Fibroblast of peridontal ligament (primary cell): ENCODE results near the gene LRPAP1.
"Not testable (repeated sequence)": the region's sequence is repeated elsewhere in the genome, so short reads cannot be mapped to it uniquely, and the experiment has no call there.

Source experiments
- DNase-seq: peaks from one replicate; pipeline ENCODE4 v3.0.0-alpha.2; 2010; ENCODE audit errors: extremely low read depth

LRPAP1 gene

DNA sequence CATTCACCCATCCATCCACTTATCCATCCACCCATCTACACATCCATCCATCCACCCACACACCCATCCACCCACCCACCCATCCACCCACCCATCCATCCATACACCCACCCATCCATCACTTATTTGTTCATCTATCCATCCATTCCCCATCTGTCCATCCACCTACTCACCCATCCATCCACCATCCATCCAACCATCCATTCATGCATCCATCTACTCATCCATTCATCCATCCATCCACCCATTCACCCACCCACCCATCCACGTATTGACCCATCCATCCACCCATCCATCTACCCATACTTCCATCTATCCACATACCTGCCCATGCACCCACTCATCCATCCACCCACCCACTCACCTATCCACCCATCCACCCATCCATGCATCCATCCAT, 28.2 kb upstream of the LRPAP1 start:
- DNase-seq, result not testable (repeated sequence)

DNA sequence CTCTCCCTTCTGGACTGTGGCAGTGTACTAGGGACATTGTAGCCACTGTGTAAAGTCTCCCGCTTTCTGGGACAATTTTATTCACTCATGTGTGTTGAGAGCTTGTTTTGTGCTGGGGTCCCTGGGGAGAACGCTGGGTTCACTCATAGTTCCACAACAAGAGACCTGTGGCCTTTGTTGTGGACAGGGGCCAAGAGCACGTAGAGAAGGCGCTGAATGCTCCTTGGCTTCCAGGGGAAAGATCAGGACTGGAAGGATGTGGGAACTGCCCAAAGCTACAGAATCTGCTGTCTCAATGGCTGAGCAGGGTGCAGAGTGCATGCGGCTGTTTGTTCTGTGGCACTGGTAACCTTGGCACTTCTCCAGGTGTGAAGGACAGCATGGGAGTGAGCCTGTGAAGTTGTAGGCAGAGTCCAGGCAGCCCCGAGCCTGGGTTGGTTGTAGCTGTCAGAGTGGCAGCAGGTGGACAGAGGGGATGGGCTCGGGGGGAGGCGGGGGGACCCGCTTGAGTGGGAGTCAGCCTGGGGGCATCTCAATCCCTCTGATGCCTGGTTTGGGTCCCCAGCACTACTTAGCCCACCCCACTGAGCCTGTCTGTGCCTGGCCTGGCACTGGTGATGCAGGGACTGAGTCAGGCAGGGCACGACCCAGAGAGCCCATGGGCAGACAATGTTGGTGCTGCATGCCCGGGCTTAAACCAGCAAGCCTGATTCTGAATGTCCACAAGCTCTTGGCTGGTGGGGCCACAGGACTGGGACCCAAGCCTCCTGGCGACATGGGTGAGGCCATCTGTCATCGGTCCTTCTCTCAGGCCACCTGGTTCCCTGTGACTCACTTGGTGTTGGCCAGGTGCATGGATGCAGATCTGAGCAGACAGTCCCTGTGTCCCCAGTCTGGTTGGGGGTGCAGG, 27.4 kb upstream of the LRPAP1 start:
- DNase-seq, result not testable (repeated sequence)

DNA sequence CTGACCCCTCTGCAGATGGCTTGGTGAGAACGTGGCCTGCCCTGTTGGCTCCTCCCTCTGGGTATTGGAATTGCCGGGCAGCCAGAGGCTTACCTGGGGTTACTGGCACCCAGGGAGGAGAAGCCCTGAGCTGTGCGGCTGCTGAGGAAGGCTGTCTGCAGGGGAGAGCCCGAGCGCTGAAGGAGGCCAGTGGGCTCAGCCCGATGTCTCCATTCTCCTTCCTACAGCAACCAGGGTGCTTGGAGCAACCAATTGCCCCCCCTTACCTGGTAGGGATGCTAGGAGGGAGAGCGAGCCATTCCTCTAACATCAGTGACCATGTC, 26.3 kb upstream of the LRPAP1 start:
- DNase-seq, result not testable (repeated sequence)

DNA sequence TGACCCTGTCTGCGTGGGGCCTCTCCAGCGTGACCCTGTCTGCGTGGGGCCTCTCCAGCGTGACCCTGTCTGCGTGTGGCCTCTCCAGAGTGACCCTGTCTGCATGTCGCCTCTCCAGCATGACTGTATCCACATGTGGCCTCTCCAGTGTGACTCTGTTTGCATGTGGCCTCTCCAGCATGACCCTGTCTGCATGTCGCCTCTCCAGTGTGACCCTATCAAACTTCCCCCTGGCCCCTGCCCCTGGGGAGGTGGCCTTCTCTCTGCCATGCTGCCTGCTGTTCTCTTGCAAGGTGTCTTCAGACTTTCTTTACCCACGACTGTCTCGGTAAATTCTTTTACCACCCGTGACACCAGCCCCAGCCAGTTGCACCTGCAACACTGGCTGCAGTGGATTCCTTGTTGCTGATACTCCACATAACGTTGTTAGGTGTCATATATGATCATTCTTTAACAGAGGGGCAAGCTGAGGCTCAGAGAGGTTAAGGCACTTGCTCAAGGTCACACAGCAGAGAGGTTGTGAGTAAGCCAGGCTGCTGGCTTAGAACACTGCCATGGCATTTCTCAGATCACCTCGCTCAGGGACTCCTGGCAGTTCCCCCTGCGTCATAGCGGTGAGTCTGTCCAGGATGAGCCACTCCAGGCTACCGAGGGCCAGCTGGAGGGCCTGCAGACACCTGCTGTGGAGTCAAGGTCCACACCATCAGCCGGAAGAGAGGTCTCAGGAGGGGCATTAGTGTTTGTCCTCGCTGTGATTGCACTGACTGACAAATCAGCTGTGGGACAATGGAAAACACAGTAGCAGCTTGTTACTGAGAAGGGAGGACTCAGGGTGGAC, 25.7 kb upstream of the LRPAP1 start:
- DNase-seq, result not testable (repeated sequence)

DNA sequence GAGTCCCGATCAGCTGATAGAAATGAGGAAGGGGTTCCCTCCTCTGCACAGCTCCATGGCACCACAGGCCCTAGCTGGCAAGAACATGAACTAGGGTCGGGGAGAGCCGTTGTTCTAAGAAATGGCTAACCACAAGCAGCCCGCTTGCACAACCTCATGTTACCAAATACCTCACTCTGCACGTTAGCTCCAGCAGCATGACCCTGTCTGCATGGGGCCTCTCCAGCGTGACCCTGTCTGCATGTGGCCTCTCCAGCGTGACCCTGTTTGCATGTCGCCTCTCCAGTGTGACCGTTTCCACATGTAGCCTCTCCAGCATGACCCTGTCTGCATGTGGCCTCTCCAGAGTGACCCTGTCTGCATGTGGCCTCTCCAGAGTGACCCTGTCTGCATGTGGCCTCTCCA, 24.9 kb upstream of the LRPAP1 start:
- DNase-seq, result peak; percentile 4

DNA sequence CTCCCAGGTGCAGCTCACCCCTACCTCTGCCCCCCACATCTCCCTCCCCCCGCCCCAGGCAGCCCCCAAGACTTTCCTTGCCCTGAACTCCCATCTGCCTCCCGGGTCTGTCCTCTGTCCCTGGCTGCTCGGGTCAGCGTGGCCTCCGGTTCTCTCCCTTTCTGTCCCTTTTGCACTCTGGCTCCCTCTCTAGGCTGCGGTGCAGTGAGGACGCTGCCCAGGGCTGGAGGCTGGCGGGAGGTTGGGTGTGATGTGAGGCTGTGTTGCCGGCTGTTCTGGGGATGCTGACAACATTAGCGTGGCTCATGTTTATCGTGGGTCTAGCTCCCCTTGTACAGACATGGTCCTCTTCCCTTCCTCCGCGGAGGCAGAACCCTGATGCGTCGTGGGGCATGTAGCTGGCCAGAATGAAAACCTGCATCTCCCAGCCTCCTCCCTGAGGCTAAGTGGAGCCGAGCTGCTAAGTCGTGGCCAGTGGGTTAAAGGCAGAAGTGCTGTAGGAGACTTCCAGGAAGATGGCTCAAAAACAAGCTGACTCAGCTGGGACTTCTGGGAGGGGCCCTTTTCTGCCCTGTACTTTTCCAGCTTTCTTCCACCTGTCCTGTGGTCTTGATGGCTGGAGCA, 24.1 kb upstream of the LRPAP1 start:
- DNase-seq, result not testable (repeated sequence)

DNA sequence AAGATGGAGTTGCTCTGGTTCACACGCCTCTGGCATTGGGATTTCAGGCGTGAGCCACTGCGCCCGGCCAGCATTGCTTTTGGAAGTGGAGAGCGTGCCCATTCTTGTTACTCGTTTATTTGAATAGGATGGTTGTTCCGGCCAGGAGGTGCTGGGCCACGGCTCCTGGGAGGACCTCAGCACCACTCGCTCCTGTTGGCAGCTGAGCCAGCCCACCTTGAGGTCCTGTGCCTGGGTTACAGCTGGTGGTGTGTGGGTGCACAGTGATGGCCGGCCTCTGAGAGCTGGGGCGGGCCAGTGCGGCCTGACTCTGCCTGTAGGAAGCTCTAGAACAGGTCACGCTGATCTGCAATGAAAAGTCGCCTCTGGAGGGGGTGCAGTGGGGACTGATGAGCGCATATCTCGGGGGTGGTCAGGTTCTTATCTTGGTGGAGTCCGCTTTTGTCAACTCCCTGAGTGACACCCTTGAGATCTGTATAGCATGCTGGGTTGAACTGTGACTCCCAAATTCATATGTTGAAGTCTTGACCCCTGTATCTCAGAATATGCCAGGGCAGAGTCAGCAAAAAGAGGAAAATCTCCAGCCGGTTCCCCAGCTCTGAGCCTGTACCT, 23.3 kb upstream of the LRPAP1 start:
- not testable (repeated sequence) for DNase-seq

DNA sequence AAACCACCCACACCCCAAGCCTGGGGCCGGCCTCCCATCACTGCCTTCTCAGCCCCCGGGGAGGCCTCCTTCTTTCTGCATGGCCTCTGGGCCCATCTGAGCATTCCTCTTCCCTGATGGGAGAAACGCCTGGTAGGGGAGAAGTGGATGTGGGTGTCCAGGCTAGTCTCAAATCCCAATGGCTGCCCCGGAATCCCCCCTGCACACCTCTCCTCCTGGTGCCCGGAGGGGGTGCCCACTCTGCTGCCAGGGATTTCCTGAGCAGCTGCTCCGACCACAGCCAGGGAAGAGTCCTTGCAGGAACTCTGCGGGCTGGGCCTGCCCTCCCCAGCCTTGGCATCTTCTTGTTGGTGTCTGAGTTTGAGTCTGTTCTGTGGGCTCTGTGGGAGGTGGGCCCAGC, 19.1 kb upstream of the LRPAP1 start:
- not testable (repeated sequence) for DNase-seq

DNA sequence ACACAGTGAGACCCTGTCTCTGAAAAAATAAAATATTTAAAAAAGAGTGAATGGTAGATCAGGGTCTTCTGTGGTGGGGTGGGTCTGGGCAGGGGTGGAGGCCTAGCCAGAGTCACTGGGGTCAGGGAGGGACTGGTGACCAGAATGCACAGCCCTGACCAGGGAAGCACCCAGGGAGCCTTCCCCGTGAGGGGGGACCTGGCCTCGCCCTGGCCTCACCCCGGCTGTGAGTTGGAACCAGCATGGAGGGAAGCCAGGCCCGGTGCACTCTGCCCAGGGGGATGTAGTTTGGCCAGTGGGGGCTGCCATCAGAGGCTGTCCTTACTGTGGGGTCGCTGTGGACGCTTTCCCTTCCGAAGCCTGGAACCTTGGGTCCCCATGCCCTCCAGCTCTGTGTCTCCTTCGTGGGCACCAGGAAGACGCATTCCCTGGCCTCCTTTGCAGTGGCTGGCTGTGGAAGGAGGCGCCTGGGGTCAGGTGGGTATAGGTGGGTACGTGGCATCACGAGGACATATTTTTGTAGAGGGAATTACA, 18.6 kb upstream of the LRPAP1 start:
- DNase-seq, result not testable (repeated sequence)

DNA sequence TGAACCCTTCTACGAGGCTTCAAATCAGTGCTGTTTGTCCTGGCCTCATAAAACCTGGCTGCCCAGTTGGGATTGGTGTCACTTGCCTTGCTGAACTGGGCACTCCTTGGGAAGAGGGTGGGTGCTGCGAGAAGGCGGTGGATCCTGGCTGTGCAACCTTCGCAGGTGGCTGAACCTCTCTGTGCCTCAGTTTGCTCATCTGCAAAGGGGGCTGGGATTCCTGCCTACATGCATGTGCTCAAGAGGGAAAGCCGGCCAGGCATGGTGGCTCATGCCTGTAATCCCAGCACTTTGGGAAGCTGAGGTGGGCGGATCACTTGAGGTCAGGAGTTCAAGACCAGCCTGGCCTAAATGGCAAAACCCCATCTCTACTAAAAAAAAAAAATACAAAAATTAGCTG, 17.8 kb upstream of the LRPAP1 start:
- not testable (repeated sequence) for DNase-seq

DNA sequence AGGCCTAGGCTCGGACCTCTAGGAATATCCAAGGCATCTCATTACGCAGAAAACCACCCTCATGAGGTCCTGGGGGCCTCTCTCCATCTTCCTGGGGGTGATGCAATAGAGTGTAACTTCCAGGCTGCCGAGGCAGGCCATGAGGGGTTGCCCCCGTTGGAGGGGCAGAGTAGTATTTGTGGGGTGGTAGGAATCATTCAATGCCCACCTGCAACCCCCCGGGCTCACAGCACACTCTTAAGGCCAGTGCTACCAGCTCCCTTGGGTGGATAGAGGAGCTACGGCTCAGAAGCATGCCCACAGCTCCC, 17.4 kb upstream of the LRPAP1 start:
- not testable (repeated sequence) for DNase-seq

DNA sequence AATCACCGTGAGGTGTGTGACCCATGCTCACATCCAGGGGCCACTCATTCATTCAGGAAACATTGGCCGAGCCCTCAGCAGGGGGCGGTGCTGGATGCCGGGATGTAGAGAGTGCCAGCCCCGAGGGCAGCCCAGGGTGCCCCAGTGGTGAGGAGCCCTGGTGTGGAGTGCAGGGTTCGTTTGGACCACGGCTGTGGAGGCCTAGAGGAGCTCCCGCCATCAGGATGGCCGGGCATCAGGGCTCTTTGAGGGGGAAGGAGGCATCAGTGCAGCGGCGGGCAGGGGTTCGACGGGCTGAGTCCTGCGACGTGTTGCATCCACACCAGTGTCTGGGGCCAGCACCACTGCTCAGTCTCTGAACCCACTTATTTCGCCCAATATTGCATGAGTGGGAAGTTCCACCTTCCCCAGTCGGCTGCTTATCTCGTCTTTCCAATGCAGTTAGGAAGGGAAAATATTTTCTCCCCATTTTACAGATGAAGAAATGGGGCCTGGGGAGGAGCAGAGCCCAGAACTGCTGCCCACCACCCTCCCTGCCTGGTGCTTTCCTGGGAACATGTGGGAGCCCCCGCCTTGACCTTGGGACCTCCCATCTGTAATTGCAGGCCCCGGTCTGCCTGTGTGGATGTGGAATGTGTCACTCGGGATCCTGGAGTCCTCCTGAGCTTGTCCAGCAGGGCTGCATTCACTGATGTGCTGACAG, 16.9 kb upstream of the LRPAP1 start:
- not testable (repeated sequence) for DNase-seq

DNA sequence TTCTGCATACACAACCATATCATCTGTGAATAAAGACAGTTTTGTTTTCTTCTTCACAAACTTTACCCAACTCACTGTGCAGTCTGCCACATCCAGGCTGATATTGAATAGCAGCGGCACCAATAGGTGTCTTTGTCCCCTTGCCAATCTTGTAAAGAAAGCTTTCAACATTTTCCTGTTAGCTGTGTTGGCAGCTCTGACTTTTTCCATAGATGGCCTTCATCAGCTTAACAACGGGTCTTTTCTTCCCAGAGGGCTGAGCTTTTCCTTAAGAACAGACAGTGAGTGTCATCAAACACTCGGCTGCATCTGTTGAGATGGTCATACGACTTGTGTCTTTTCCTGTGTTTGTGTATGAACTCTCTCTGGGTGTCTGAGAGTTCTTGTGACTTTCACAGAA, 14.5 kb upstream of the LRPAP1 start:
- DNase-seq, result not testable (repeated sequence)

DNA sequence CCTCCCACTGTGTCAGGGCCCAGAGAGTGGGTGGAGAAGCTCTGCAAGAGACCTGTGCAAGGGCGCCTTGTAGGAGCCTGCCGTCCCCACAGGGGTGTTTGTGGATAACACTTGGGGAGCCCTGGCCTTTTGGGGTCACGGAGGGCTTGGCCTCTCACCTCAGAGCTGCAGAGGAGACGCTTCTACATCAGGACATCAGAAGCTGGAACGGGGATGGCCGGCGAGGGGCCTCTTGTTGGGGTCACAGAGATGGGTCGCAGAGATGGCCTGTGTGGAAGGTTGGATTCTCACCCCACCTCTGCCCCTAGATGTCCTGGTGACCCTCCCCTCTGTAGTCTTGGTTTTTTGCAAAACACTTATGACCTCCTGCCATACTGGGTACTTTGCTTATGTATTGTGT, 13.1 kb upstream of the LRPAP1 start:
- not testable (repeated sequence) for DNase-seq

DNA sequence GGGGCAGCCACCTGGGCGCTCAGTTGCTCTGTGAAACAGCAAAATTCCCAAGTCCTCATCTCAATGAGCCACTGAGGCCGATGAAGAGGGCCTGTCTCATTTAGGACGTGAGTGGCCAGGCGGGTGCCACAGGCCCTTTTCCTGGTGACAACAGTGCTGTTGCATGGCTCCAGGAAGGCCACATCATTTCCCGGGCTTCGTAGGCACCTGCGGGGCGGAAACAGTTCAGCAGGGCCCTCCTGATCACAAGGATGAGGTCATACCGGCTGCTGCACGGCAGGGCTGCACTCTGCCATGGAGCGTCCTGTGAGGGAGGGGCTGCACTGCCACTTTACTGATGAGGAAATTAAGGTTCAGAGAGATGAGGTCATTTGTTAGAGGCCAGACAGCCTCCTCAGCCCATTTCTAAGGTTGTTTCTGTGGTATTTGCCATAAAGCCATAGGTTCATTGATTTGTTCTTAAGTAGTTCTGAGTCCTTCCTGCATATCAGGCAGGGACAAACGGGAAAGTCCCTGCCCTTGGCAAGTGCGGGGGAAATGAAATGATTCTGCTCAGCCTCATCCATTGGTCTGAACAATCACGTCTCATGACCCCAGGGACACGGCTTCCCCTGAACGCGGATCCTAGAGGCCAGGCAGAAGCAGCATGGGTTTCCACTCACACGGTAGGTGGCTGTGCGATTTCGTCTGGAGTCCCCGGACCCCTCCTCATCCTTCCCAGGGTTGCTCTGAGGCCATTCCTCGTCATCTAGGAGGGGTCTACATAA, 12.2 kb upstream of the LRPAP1 start:
- DNase-seq, result not testable (repeated sequence)

DNA sequence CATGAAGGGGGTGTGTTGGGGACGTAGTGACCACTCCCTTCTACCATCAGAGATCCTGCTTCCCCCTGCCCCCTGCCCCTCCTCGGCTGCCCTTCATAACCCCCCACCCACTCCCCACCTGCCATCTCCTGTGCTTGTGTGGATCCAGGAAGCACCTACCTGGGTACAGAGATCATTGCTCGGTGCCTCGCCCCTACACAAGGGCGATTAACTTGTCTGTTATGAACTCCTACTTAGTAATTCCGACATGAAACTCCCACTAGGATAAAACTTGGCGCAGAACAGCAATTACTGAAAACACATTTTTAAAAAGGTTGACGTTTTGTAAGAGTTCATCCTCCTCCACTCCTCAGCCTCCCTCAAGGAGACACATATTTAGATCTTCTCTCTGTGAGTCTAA, 11.2 kb upstream of the LRPAP1 start:
- not testable (repeated sequence) for DNase-seq

DNA sequence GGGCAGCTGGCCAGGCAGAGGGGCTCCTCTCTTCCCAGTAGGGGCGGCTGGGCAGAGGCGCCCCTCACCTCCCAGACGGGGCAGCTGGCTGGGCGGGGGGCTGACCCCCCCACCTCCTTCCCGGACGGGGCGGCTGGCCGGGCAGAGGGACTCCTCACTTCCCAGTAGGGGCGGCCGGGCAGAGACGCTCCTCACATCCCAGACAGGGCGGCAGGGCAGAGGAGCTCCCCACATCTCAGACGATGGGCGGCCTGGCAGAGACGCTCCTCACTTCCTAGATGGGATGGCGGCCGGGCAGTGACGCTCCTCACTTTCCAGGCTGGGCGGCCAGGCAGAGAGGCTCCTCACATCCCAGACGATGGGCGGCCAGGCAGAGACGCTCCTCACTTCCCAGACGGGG, 6.7 kb upstream of the LRPAP1 start:
- DNase-seq, result not testable (repeated sequence)

DNA sequence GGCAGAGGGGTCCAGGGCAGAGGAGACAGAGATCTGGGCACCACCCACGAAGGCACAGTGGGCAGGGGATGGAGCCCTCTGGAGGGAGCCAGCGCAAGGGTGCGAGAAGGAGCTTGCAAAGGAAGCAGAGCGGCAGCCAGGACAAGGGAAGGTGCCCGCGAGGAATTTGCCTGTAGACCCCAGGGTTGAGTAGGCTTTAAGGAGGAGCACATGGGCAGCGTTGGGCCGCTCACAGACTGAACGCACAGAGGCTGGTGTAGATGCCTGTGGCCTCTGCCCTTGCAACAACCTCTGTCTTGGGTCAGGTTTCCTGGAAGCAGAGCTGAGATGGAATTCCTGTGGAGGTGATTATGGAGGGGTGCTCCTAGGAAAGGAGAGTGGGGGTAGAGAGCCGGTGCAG, 3.6 kb upstream of the LRPAP1 start:
- DNase-seq, result not testable (repeated sequence)

DNA sequence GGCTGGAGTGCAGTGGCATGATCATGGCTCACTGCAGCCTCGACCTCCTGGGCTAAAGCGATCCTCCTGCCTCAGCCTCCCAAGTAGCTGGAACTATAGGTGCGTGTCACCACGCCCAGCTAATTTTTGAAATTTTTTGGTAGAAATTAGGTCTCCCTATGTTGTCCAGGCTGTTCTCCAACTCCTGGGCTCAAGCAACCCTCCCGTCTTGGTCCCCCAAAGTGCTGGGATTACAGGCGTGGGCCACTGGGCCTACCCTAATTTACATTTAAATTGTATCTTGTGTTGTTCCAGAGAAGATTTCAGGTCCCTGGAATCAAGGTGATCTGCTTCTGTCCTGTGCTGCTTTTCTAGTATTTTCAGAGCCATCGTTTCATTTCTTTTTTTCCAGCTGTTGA, 1.2 kb upstream of the LRPAP1 start:
- DNase-seq, result no peak

DNA sequence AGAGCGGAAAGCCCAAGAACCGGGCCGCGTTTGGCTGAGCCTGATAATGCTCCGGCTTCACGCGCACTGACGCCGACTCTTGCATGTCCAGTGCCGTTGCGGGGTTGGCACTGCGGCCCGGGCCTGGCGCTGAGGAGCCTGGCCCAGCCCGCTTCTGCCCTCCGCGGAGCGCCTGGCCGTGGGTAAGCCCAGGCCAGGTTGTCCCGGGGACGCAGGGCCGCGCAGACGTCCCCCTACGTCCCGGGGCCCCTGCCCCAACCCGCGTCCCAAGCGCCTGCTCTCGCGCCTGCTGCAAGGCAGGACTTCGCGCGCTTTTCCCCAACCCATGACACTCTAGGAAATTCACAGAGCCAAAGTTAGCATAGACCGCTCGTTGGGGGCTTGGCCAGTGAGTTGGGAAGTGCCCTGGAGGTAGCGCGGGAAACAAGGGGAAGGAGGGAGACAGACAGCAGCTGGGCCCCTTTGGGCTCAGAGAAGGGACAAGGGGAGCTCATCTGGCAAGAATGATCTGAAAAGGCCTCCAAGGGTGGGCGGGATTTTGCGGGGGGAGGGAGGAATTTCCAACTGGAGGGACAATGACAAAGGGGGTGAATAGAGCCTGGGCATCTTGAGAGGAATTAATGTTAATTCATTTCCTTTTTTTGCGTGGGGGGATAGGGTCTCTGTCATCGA, 665 bp upstream of the LRPAP1 start:
- DNase-seq, result peak; percentile 3
